Panc1 (cell line): Measurements from ENCODE around the gene MAGI2.

Source experiments
- POLR2AphosphoS5 ChIP-seq: IDR thresholded peaks from 2 replicates; pipeline ENCODE4 v1.6.1; 2012; ENCODE audit warnings: mild to moderate bottlenecking, low read depth, low read length, moderate library complexity
- SIN3A ChIP-seq: IDR thresholded peaks from 2 replicates; pipeline ENCODE4 v1.6.1; 2012; ENCODE audit warnings: low read depth, mild to moderate bottlenecking, low read length, moderate library complexity, borderline replicate concordance; ENCODE audit not compliant: insufficient read depth
- TF ChIP-seq, protein P1 (sequence below): fragments of 450-650 bp; IDR thresholded peaks from 2 replicates; pipeline ENCODE4 v1.5.1; 2017; ENCODE audit warnings: mild to moderate bottlenecking

DNA sequence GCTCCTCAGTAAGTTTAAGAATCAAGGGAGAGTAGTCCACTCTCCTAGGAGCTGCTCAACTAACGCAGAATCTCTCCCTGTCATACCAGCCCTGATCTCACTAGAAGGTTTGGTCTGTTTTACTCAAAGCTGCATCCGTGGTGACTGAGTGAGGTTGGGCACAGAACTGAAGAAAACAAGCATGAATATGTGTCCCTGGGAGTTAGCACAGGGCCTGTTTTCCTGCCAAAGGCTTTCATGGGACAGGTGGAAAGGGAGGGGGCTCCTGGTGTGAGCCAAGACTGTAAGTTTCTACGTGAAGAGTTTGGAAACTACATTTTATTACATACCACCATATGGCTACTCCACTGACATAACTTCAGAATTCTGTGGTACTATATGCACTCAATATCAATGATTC is 705.9 kb downstream of the MAGI2 start:
- TF ChIP-seq, protein P1, sequence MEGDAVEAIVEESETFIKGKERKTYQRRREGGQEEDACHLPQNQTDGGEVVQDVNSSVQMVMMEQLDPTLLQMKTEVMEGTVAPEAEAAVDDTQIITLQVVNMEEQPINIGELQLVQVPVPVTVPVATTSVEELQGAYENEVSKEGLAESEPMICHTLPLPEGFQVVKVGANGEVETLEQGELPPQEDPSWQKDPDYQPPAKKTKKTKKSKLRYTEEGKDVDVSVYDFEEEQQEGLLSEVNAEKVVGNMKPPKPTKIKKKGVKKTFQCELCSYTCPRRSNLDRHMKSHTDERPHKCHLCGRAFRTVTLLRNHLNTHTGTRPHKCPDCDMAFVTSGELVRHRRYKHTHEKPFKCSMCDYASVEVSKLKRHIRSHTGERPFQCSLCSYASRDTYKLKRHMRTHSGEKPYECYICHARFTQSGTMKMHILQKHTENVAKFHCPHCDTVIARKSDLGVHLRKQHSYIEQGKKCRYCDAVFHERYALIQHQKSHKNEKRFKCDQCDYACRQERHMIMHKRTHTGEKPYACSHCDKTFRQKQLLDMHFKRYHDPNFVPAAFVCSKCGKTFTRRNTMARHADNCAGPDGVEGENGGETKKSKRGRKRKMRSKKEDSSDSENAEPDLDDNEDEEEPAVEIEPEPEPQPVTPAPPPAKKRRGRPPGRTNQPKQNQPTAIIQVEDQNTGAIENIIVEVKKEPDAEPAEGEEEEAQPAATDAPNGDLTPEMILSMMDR: no peak
- TF ChIP-seq POLR2AphosphoS5 (no peak), SIN3A (no peak)
